HG03159 (cell line): ENCODE data around the gene NPIPB8.
"Not testable (repeated sequence)": the region's sequence is repeated elsewhere in the genome, so short reads cannot be mapped to it uniquely, and the experiment has no call there.

Experiments used
- ATAC-seq: cut with Tn5 transposase; IDR thresholded peaks from one replicate; pipeline ENCODE4 v1.9.1; 2021; ENCODE audit warnings: mild to moderate bottlenecking, moderate library complexity; ENCODE audit not compliant: unreplicated experiment

The NPIPB8 gene

GRCh38 chr16:28637765-28638164 lies at the start of gene NPIPB8:
Gene NPIPB8, plus strand, starts transcription at chr16:28638065. Its CDS starts 296 bp downstream, at chr16:28638361.
- not testable (repeated sequence) for ATAC-seq

GRCh38 chr16:28589069-28589468 lies 48.8 kb upstream of the NPIPB8 start:
- ATAC-seq, result no peak

- ATAC-seq, result no peak
These were observed 47.9 kb upstream of the NPIPB8 start for GRCh38 chr16:28589930-28590329.

- ATAC-seq, result no peak
These were observed 47.2 kb upstream of the NPIPB8 start for GRCh38 chr16:28590384-28591340.

- ATAC-seq, result no peak
These were observed 46.5 kb upstream of the NPIPB8 start for GRCh38 chr16:28591355-28591754.

- no peak for ATAC-seq
These were observed 45.4 kb upstream of the NPIPB8 start for GRCh38 chr16:28592511-28592910.

GRCh38 chr16:28592979-28593553 lies 44.8 kb upstream of the NPIPB8 start:
- ATAC-seq, result no peak

GRCh38 chr16:28595451-28595850 lies 42.4 kb upstream of the NPIPB8 start:
- not testable (repeated sequence) for ATAC-seq

- ATAC-seq, result no peak
These were observed 41.7 kb upstream of the NPIPB8 start for GRCh38 chr16:28596115-28596630.

GRCh38 chr16:28596840-28597691 lies 40.8 kb upstream of the NPIPB8 start, which contains the start of gene SULT1A2:
Gene SULT1A2, minus strand, starts transcription at chr16:28597050. Its CDS starts 1,120 bp downstream, at chr16:28595930.
- no peak for ATAC-seq

- ATAC-seq, result no peak
These were observed 40.1 kb upstream of the NPIPB8 start for GRCh38 chr16:28597692-28598261.

GRCh38 chr16:28599377-28600285 lies 38.2 kb upstream of the NPIPB8 start:
- not testable (repeated sequence) for ATAC-seq

- ATAC-seq, result not testable (repeated sequence)
These were observed 36.9 kb upstream of the NPIPB8 start for GRCh38 chr16:28600965-28601364.

- not testable (repeated sequence) for ATAC-seq
These were observed 36.3 kb upstream of the NPIPB8 start for GRCh38 chr16:28601589-28601988.

GRCh38 chr16:28602062-28602461 lies 35.8 kb upstream of the NPIPB8 start:
- not testable (repeated sequence) for ATAC-seq

GRCh38 chr16:28602529-28602928 lies 35.3 kb upstream of the NPIPB8 start:
- ATAC-seq, result no peak

- no peak for ATAC-seq
These were observed 34.3 kb upstream of the NPIPB8 start for GRCh38 chr16:28603381-28604185.

GRCh38 chr16:28604186-28604565 lies 33.7 kb upstream of the NPIPB8 start:
- no peak for ATAC-seq
